ENCODE results near the gene FABP1.

Gene FABP1

DNA sequence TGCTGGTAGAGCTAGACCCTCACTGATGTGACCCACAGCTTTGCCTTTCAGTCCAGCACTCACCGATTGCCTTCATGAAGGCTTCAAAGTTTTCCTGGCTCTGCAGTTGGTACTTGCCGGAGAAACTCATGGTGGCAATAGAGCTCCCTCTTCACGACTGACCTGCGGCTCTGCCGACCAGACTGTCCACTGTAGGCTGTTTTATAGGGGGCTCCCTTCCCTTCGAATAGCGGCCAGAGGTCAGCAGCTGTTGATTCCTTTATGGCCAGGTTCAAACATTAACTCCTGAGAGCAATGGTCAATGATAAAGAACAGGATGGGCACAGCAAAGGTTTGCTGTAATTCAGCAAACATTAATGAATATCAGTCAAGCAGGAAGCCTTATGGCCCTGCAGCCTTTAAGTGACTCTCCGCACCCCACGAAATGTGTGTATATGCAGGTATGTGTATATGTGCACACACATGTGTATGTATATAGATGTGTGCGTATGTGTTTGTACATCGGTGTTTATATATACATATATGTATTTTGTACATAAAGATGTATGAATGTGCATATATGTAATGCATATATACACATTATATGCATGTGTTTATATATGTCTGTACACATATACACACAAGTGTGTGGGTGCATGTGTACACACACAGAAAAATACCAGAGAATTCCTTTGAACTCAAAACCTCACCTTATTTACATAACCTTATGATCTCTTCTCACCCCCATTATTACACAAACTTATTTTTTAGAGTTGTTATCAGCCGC, at the start of gene FABP1:
Gene FABP1 (minus strand): TSS at position 175 of the 766 bp plus-strand sequence. CDS start 45 bp downstream, at position 130.
- no peak for DNase-seq

DNA sequence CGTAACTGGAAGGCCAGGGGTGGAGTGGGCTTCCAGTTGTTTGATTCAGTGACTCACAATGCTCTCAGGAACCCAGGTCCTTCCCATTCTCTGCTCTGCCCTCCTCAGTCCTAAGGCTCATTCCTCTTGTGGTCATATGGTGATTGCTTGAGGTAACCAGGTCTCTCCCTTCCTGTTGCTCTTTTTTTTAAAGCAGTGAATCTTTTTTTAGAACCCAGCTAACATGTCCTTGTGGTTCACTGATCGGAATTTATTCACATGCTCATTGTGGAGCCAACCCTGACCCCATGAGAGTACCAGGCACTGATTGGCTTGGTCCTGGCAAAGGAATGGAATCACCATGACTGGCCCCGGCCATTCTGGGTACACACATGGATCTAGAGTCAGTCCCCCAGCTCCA, 49.7 kb upstream of the FABP1 start:
- DNase-seq, result no peak

DNA sequence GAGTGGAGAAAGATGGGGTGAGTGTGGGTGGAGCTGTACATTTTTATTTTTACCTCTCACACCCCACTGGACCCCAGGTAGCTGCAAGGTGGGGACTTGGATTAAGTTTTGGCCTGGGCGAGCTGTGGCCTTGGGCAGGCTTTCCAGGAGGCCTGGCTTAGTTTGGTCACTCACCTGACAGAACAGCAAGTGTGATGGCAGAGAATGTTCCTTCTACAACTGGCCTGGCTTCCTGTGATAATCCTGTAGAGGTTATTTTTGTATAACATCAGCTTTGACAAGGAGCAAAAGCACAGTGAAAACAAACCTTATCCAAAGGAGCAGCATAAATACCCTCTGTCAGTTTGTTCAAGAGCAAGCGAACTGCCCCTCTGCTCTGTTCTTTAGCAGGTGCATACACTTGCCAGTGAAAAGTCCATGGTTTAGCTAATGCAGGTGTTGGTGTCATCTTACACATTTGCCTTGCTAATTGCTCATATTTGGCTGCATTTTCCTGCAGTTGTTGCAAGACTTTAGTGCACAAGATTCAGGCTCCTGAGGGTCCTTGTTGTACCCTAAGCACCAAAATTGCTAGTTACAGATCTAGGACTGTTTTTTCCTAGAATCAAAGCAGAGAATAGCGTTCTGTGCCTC, 48.6 kb upstream of the FABP1 start:
- no peak for DNase-seq

DNA sequence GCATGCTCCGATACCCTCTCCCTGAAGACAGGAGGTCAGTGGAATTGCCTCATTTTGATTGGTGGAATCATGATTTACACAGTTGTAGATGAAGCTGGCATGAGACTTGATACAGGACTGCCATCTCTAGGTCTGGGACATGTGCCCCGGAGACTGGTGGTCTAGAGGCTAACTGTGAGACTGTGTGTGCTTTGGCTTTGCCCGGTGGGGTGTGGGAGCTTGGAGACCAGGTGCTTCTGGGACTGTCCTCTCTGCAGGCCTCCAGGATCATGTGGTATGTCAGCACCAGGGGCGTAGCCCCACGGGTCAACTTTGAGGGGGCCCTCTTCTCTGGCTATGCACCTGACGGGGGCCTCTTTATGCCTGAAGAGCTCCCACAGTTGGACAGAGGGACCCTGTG, 45.0 kb upstream of the FABP1 start:
- no peak for DNase-seq

DNA sequence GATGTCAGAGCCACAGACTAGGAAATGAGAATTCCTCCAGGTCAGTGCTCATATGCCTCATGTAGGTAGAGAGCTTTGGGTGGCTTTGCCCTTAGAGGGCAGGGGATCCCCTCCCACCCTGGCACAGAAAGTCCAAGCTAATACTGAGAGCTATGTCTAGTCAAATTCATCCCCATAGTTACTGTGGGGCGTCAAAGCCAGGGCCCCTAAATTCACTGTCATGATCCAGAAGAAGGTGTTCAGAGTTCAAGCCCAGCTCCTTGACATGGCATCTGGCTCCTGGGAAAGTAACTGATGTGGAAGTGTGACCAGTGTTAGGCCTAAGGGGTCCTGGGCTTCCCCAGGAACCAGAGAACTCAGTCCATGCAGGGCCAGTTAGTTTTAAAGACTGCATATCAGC, 44.1 kb upstream of the FABP1 start:
- DNase-seq, result no peak

DNA sequence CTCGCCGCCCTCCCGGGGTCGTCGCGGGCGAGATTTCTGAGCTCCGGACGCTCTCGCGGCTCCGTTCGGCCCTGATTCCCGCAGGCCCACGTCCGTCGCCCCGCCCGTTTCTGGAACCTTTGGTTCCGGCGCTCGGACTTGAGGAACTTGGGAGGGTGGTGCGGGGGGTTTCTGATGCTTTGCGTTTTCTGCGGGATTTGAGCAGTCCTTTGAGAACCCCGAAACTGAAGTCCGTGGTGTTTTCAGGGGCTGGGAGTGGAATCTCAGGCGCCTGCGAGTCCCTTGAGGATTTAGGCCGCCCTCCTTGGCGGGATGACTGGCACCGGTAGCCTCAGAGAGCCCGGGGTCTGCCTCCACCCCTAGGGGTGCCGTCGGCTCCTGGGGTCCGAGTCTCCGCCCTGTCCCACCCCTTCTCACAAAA, 42.6 kb upstream of the FABP1 start:
- DNase-seq, result no peak

DNA sequence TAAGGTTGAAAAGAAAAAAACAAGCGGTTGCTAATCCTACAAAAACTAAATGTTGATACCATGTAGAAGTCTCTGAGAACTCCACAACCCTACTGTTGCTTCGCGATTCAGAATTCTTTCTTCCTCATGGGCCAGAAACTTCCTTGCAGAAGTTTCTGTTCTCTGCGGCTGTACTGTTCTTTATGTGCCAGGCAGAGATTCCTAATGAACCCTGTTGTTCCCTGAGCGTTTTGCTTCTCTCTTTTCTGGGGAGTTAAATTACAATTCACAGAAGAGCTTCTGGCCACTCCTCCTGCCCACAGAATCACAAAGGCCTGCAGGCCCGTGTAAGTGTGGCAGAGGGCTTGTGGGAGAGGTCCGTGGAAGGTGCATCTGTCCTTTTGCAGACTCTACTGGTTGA, 40.5 kb upstream of the FABP1 start:
- DNase-seq, result no peak

DNA sequence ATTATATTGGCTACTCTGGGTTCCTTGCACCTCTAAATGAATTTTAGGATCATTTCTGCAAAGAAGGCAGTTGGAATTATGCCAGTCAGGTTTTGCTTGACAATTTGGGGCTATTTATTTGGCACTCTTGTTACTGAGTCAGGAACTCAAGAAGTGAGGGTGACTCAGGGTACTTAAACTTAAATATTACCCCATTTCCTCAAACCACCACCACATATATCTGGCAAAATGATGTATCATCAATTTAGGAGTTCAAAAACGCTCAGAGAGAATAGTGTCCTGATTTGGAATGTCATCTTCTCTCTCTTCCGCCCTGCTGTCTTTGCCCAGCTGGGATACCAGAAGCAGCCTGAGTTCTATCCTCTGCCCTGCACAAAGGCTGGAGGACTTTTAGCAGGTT, 39.9 kb upstream of the FABP1 start:
- DNase-seq, result no peak

DNA sequence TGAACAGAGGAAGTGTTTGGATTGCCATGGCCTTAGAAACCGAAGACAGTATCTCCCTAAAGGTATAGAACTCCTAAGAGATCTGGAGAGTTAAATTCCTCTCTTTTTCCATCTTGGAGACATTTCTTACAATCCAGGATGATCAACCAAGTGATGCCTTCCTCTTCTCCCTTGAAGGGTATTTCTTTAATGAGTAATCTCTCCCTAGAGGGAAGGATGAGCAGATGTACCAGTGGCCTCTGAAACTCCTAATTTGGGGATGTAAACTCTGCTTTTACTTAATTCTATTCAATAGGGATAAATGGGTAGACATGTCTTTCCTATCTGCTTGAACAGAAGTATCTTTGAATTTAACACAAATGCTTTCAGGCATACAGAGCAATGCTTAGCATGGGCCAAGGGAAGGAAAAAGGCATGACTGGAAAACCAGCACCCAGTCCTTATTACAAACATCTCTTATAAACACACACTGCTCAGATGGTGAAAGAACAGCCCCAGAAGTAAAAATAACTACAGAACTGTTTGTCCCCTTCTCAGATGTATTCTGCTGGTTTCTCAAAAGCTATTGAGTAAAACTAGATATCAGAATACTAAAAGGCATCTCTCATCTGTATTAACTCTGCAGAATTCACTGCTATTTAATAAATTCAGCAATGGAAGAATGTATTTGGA, 37.6 kb upstream of the FABP1 start:
- no peak for DNase-seq

DNA sequence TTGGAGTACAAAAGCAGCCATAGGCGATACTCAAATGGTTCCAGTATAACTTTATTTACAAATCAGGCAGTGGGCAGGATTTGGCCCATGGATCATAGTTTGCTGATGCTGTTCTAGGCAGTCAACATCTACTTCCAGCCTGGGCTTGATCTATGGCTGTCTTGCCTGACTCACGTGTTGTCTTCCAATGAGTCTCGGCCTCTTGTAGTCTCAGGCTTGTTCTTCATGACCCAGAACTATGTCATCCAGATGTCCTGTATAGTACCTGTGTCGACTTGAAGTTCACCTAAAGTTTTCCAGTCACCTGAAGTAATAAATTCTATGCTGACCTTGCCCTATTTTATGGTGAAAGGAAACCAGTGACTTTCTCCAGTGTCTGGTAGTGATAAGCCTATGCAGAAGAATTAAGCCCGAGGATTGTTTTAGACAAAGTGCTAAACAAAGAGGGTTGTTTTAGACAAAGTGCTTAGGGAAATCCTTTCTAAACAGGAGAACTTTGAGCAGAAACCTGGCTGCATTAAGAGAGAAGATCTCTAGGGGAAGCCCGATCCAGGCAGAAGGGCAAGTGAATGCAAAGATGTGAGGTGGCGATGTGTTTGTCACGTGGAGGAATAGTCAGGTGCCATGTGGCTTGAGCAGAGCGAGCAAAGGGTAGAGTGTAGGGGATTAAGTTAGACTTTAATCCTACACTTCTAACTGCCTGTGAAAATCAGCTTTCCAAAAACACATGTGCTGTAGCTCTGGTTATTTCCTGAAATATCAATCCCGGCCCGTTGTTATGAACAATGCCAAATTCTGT, 33.8 kb upstream of the FABP1 start:
- DNase-seq, result no peak

DNA sequence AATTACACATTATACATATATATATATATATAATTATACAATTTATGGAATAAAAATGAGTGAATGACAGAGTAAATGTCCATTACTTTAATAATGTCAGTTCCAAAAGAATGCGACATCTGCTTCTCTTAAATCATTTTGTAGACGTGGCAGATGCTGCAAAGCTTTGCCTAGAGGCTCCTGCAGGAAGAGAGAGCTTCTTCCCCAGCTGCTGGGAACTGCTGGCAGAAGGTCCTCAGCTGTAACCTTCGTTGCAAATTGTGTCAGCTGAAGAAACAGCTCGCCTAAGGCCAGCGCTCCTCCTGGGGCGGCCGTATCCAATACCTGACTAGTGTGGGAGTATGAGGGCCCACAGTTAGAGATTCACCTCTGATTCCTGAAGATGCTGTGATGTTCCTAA, 32.7 kb upstream of the FABP1 start:
- no peak for DNase-seq

DNA sequence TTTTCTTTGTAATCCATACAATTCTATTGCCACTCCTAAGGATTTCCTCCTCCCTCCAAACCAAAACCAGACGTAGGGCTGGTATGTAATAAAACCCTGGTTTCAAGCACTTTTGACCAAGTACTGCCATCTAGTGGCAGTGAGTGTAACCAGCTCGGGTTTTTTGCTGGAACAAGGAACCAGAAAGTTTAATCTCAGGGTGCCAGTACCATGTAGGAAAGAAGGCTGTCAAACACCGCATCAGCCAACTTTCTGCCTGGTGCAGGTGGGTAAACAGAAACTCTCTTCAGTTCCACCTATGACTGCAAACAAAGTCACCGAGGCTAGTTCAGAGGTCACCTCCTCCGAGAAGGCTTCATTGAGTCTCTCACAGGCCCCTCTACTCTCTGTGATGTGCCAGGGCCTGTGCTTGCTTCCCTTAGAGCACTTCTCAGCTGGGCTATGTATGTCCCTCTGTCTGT, 32.1 kb upstream of the FABP1 start:
- peak; percentile 58 for DNase-seq

DNA sequence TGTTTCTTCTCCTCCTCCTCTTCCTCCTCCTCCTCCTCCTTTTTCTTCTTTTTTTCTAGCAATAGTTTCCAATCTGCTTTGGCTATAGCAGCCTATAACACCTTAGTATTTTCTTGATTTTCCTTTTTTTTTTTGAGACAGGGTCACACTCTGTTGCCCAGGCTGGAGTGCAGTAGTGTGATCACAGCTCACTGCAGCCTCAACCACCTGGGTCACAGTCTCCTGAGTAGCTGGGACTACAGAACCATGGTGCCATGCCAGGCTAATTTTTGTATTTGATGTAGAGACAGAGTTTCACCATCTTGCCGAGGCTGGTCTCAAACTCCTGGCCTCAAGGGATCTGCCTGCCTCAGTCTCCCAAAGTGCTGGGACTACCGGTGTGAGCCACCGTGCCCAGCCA, 31.6 kb upstream of the FABP1 start:
- no peak for DNase-seq

DNA sequence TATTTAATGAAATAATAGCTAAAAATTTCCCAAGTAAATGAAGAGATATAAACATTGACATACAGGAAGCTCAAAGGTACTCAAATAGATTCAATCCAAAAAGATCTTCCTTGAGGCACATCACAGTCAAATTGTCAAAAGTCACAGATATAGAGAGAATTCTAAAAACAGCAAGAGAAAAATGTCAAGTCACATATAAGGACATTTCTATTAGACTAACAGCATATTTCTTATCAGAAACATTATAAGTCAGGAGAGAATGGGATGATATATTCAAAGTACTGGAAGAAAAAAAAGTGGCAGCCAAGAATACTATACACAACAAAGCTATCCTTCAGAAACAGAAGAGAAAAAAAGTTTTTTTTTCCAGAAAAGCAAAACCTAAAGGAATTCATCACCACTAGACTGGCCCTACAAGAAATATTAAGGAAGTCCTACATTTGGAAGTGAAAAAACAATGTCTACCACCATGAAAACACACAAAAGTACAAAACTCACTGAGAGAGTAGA, 21.1 kb upstream of the FABP1 start:
- DNase-seq, result no peak

DNA sequence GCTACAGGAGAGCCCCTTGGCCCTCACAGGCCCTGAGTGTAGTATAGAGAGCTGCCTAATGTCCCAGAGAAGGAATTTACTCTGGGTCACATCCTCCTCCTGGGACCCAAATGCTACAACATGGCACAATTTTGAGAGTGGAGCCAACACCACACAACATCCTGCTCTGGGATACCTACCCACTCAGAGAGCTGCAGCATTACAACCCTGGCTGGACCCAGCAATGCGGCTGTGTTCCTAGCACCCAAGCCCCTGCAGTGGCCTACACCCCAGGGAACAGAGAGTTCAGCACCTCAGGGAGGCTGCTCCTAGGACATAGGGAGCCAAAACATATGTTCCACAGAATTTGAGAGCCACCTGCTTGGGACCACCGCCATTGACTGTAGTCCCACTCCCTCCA, 19.3 kb upstream of the FABP1 start:
- DNase-seq, result no peak

DNA sequence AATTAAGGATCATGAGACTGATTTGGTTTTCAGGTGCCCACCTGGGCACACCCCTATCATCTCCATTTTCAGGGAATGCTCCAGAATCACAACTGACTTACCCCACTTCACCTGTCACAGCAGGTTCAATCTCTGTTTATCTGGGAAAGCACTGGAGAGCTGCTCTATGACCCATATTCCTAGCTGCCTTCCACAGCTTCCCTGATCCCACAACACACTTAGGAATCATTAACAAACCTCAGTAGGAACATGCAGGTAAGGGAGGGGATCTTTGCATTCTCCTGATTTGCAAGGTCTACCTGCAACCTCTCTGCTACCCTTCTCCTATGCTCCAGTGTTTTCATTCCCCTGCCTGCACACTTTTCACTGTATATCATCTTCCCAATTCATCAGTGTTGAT, 18.7 kb upstream of the FABP1 start:
- no peak for DNase-seq

DNA sequence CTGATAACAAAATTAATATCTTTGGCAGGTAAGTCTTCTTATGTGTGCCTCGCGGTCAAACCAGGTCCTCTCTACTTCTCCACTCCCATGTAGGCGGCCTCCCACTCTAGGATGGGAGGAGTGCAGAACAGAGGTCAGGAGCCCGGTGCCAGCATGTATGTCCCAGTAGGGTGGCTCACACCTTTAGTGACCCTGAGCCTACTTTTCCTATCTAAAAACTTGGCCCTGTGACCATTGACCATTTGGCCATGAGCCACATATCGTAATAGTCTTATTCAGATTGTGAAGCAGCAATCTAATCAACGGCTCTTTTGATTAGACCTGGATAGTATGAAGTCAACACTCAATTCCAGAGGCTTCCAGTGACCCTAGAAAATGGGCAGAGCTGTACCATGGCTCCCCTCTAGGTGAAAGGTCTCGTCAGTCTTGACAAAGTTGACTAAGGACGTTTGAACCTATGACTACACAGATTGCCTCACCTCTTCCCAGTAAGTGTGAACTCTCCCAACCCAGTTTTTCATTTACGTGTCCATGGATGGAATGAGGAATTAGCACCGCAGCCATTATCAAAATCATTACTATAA, 17.1 kb upstream of the FABP1 start:
- DNase-seq, result no peak

DNA sequence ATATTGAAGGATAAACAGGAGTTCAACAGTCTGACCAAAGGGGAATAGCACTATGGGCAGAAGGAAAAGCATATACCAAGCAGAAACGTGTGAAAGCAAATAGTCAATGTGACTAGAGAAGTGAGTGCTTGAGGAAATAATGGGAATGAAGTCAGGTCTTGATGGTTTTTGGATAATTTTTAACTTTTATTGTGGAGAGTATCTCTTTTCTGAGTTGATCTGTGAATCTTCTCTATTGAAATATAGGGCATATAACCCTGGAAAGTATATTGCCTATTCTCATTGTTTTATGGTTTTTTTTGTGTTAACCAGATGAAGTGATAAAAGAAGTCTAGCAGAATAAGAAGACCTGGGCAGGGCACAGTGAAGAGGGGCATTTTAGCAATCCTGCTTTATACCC, 16.4 kb upstream of the FABP1 start:
- DNase-seq, result no peak

DNA sequence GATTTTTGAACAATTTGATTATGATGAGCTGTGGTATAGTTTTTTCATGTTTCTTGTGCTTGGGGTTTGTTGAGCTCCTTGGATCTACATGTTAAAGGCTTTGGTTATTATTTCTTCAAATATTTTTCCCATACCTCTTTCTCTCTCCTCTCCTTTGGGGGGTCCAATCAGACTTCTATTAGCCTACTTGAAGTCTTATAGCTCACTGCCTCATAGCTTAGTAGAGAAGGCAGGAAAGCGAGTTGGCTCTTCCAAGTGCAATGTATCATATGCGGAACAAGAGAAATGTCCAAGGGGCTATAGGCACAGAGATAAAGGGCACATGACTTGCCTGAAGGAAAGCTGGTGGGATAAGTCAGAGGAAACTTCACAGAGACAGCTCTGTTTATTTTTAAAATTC, 14.1 kb upstream of the FABP1 start:
- DNase-seq, result no peak

DNA sequence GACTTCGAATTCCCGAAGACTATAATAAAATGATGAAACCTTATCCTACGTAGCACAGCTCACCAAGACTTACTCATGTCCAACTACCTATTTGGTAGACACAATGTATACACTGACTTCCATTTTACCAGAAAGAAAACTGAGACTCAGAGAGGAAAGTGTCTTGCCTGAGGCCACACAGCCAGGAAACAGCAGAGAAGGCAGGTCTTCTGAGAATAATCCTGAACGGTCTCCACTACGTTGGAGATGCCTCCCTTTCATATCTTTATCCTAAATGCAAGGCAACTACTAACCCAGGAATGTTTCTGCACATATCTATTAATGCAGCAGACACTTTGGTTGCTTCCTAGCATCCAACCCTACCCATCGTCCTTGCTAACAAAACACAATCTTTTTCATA, 11.9 kb upstream of the FABP1 start:
- DNase-seq, result no peak

DNA sequence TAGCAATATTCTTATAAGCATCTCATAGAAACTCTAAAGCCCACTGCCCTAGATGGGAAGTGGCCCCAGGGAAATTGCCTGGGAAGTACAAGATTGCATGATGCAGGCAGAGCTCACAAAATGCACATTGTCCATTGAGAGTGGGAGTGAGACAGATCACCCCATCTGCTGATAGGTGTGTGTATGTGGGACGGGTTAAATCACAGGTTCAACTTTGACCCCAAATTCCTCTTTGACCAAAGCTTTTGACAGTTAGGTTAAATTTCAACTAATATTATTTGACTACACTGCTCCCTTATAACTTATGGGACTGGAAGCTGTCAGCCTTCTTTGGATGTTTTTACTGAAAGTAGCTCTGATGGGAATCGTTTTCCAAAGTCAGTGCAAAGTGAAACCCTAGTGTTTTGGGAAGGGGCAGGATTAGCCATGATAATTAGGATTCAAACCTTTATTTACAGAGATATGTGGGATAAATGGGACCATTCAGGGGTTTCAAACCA, 11.4 kb upstream of the FABP1 start:
- DNase-seq, result no peak

DNA sequence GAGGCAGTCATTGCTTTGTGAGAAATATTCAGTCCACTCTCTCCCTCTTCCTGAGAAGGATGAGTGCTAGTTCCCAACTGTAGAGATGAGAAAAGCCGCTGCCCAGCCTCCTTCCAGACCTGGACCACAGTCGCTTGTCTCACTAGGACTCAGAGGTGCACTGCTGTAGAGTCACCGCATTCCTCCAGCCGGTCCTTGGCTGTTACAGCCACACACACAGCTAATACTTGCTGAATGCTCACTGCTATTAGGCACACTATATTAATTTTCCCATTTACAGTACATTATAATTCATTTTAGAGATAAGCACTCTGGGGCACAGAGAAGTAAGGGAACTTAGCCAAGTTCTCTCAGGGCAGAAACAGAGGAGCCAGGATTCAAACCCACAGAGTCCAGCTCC, 10.0 kb upstream of the FABP1 start:
- DNase-seq, result no peak

DNA sequence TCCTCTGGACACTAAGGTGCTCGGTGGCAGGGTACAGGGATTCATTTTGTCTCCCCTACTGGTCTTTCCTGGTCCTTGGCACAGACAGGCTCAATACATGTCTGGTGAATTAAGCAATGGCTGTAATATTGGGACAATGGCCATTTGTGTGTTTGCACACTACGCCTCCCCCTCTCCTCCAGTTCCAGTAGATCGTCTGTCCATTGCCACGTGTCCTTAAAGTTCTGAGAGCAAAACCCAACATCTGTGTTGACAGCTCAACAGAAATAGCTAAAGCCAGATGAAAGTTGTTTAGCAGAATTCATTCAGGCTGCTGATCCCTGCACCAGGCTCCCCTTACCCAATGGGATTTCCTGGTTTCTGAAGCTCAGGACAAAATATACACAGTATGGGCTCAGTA, 9.0 kb upstream of the FABP1 start:
- no peak for DNase-seq

Data from CD4-positive, alpha-beta T cell treated with Interleukin-4 for 4 hours (primary cell).